ENCODE data around the gene GPD2. TPM values are rescaled to one million over a fixed set of nuclear protein-coding genes. Genes with fewer than 3 reads are reported as not detected.

The GPD2 gene
- polyA plus RNA-seq, 1 donor from 2014 or later, result 6.5 TPM

Other genes starting within 250 kb of the GPD2 start
- gene NR4A2, start 103.7 kb upstream of the GPD2 start, polyA plus RNA-seq, result 22.7 TPM

All from IgD-negative memory B cell (primary cell).